Cardiac muscle cell (in vitro differentiated cells and primary cell): ENCODE data around the gene MRPL18. TPM values are rescaled to one million over a fixed set of nuclear protein-coding genes. Genes with fewer than 3 reads are reported as not detected.
A peak's percentile ranks its signal among the peaks of the same experiment; 100 is the strongest.
"Not testable (repeated sequence)": the region's sequence is repeated elsewhere in the genome, so short reads cannot be mapped to it uniquely, and the experiment has no call there.

Source experiments
- DNase-seq, 2 donors: peaks; one replicate each; pipeline versions ENCODE4 v3.0.0 to v3.0.0-alpha.2; 2010 to 2017; ENCODE audit warnings: low read depth in 1 of 2, low spot score in 1 of 2
- H3K27ac ChIP-seq: fragments of 200-600 bp; sonication (generic); 2 replicates; pipeline ENCODE4 v1.5.1; 2016
- H3K27me3 ChIP-seq: fragments of 200-600 bp; sonication (generic); 2 replicates; pipeline ENCODE4 v1.6.0; 2016; ENCODE audit warnings: control low read depth
- H3K36me3 ChIP-seq: fragments of 200-600 bp; sonication (generic); 2 replicates; pipeline ENCODE4 v1.5.1; 2016; ENCODE audit warnings: control low read depth
- H3K4me1 ChIP-seq: fragments of 200-600 bp; sonication (generic); 2 replicates; pipeline ENCODE4 v1.8.1; 2017; ENCODE audit warnings: low read depth, mild to moderate bottlenecking, mixed run types
- H3K4me3 ChIP-seq: fragments of 200-600 bp; sonication (generic); 2 replicates; pipeline ENCODE4 v1.5.1; 2016; ENCODE audit warnings: mild to moderate bottlenecking
- H3K9me3 ChIP-seq: fragments of 200-600 bp; sonication (generic); 2 replicates; pipeline ENCODE4 v1.5.1; 2017; ENCODE audit warnings: low read depth, mild to moderate bottlenecking, control low read depth
- polyA plus RNA-seq: library from polyadenylated mRNA; unstranded; fragments of >200 nt; fragmentation: Nextera tagmentation; extraction: Ambion mirVana; gene quantifications from 2 replicates; pipeline ENCODE4 v1.2.1, GENCODE V29; 2016
- total RNA-seq: library from RNA; depleted of rRNA; stranded (reverse); fragments of >200 nt; gene quantifications from 2 replicates; pipeline ENCODE4 v1.2.3, GENCODE V29; 2016
- TF ChIP-seq, protein P1 (sequence below): IDR thresholded peaks from 2 replicates; pipeline ENCODE4 v1.5.1; 2012; ENCODE audit warnings: low read depth, mild to moderate bottlenecking, low read length

MRPL18 gene
- total RNA-seq (50.5 and 83.0 TPM in 2 replicates), polyA plus RNA-seq (73.1 and 75.6 TPM in 2 replicates)

- Histone ChIP-seq H3K4me1 (peaks cover 17% of the 10 kb centered on the region), H3K36me3 (peaks cover 28% of the 10 kb centered on the region), H3K4me3 (peak within 1 kb of the TSS; percentile 99), H3K27ac (peak within 1 kb of the TSS; percentile 98), H3K9me3 (no peaks in the 10 kb centered on the region), H3K27me3 (no peaks in the 10 kb centered on the region)
- TF ChIP-seq, protein P1, sequence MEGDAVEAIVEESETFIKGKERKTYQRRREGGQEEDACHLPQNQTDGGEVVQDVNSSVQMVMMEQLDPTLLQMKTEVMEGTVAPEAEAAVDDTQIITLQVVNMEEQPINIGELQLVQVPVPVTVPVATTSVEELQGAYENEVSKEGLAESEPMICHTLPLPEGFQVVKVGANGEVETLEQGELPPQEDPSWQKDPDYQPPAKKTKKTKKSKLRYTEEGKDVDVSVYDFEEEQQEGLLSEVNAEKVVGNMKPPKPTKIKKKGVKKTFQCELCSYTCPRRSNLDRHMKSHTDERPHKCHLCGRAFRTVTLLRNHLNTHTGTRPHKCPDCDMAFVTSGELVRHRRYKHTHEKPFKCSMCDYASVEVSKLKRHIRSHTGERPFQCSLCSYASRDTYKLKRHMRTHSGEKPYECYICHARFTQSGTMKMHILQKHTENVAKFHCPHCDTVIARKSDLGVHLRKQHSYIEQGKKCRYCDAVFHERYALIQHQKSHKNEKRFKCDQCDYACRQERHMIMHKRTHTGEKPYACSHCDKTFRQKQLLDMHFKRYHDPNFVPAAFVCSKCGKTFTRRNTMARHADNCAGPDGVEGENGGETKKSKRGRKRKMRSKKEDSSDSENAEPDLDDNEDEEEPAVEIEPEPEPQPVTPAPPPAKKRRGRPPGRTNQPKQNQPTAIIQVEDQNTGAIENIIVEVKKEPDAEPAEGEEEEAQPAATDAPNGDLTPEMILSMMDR, result no peak
- DNase-seq, result peak; percentile 97 to 98
Measured at GRCh38 chr6:159790149-159790955, at the start of gene MRPL18. TSS of gene MRPL18 (plus strand) at chr6:159790467. CDS start at chr6:159790588, 121 bp downstream.

GRCh38 chr6:159742165-159742564 is 48.1 kb upstream of the MRPL18 start:
- no peaks in the 10 kb centered on the region for H3K9me3 ChIP-seq
- no peak overlapping the region for H3K27ac ChIP-seq
- TF ChIP-seq, protein P1, result no peak
- no peaks in the 10 kb centered on the region for H3K4me1 ChIP-seq
- DNase-seq, result no peak
- no peak overlapping the region for H3K4me3 ChIP-seq
- peaks cover 86% of the 10 kb centered on the region for H3K36me3 ChIP-seq
- no peaks in the 10 kb centered on the region for H3K27me3 ChIP-seq

- no peak for DNase-seq
- H3K27ac ChIP-seq, result no peak overlapping the region
- H3K36me3 ChIP-seq, result peaks cover 94% of the 10 kb centered on the region
- no peak overlapping the region for H3K4me3 ChIP-seq
- no peaks in the 10 kb centered on the region for H3K4me1 ChIP-seq
- TF ChIP-seq, protein P1, result no peak
- no peaks in the 10 kb centered on the region for H3K9me3 ChIP-seq
- no peaks in the 10 kb centered on the region for H3K27me3 ChIP-seq
Measured at GRCh38 chr6:159745081-159745480, 45.2 kb upstream of the MRPL18 start.

DNA sequence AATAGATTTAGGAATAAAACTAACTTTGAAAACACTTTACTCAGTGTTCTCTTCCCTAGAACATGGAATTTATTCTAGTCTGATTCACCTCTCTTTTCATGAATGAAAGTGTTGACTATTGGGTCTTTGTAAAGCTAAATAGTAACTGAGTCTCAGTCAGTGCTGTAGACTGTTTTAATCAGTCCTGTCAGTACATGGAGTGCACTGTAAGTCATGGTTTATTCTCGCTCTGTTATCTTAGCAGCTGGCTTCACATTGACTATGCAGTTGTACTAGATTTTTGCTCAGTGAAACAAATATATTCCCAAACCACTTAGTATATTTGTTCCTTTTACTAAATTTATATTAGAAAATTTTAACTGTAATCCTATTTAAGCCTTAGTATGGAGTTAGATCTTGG is 43.5 kb upstream of the MRPL18 start:
- no peak overlapping the region for H3K4me3 ChIP-seq
- no peaks in the 10 kb centered on the region for H3K27me3 ChIP-seq
- DNase-seq, result no peak
- H3K9me3 ChIP-seq, result no peaks in the 10 kb centered on the region
- peaks cover 97% of the 10 kb centered on the region for H3K36me3 ChIP-seq
- H3K27ac ChIP-seq, result peak overlapping the region; percentile 35
- TF ChIP-seq, protein P1, result no peak
- no peaks in the 10 kb centered on the region for H3K4me1 ChIP-seq

DNA sequence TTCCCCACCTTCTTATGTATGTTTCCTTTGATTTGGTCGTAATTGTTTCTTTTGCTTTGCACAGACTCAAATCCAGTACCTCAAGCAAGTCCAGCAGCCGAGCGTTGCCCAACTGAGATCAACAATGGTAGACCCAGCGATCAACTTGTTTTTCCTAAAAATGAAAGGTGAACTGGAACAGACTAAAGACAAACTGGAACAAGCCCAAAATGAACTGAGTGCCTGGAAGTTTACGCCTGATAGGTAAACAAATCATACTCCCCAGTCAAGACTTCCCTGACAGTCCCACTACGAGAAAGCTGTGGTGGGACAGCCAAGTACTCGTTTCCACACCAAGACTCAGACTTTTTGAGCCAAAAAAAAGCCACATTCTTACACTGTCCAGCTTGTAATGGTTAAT is 42.1 kb upstream of the MRPL18 start:
- not testable (repeated sequence) for H3K4me1 ChIP-seq, H3K4me3 ChIP-seq, DNase-seq, H3K27me3 ChIP-seq, H3K27ac ChIP-seq, H3K9me3 ChIP-seq
- H3K36me3 ChIP-seq, result peaks cover 92% of the 10 kb centered on the region

DNA sequence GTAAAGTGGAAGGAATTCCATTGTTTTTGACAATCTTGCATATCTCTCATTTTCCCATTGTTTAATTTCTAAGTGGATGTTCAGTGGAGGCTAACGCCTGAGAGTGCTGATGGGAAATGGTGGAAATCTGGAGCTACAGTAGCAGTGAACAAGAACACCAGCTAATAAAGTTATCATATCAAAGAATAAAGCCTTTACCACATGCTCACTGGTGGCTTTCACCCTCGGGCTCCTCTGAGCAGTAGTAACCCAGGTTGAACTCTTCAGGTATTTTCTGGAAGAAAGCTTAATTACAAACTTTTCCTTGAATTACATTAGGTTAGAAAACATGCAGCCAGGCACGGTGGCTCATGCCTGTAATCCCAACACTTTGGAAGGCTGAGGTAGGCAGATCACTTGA is 38.8 kb upstream of the MRPL18 start:
- TF ChIP-seq, protein P1, result no peak
- H3K27me3 ChIP-seq, result no peaks in the 10 kb centered on the region
- no peak for DNase-seq
- H3K4me1 ChIP-seq, result no peaks in the 10 kb centered on the region
- peak overlapping the region; percentile 5 for H3K27ac ChIP-seq
- H3K9me3 ChIP-seq, result no peaks in the 10 kb centered on the region
- peaks cover 85% of the 10 kb centered on the region for H3K36me3 ChIP-seq
- no peak overlapping the region for H3K4me3 ChIP-seq
